OCI-LY1 (cell line): ENCODE results near the gene IFT57.

Experiments
- H2AFZ ChIP-seq: fragments of 200-600 bp; sonication (generic), shearing (Covaris generic); 2 replicates; pipeline ENCODE4 v1.6.0; 2014; ENCODE audit warnings: antibody characterized with exemption, mild to moderate bottlenecking, low read length
- H3F3A ChIP-seq: fragments of 200-600 bp; sonication (generic), shearing (Covaris generic); 2 replicates; pipeline ENCODE4 v1.6.0; 2014; ENCODE audit warnings: mild to moderate bottlenecking, antibody characterized with exemption, low read length, moderate library complexity; ENCODE audit not compliant: insufficient read depth
- H3K27ac ChIP-seq: fragments of 200-600 bp; sonication (generic); 2 replicates; pipeline ENCODE4 v1.5.1; 2014; ENCODE audit warnings: low read length, mixed run types, mild to moderate bottlenecking, low read depth; ENCODE audit not compliant: poor library complexity, severe bottlenecking
- H3K27me3 ChIP-seq: fragments of 200-600 bp; sonication (generic); 2 replicates; pipeline ENCODE4 v1.6.0; 2014; ENCODE audit warnings: antibody characterized with exemption, mild to moderate bottlenecking, low read length, moderate library complexity; ENCODE audit not compliant: insufficient read depth
- H3K36me3 ChIP-seq: fragments of 200-600 bp; sonication (generic); 2 replicates; pipeline ENCODE4 v1.6.1; 2014; ENCODE audit warnings: mild to moderate bottlenecking, antibody characterized with exemption, low read length, moderate library complexity, mixed read lengths; ENCODE audit not compliant: insufficient read depth
- H3K4me1 ChIP-seq: fragments of 200-600 bp; sonication (generic); 2 replicates; pipeline ENCODE4 v1.5.1; 2014; ENCODE audit warnings: mild to moderate bottlenecking, low read length, moderate library complexity; ENCODE audit not compliant: insufficient read depth, severe bottlenecking
- H3K4me2 ChIP-seq: fragments of 200-600 bp; sonication (generic), shearing (Covaris generic); 2 replicates; pipeline ENCODE4 v1.6.1; 2014; ENCODE audit warnings: low read length
- H3K4me3 ChIP-seq: fragments of 200-600 bp; sonication (generic); 2 replicates; pipeline ENCODE4 v1.5.1; 2014; ENCODE audit warnings: low read length, low read depth, mild to moderate bottlenecking, mixed read lengths; ENCODE audit not compliant: poor library complexity, severe bottlenecking
- H3K79me2 ChIP-seq: fragments of 200-600 bp; shearing (Covaris generic); 2 replicates; pipeline ENCODE4 v1.6.1; 2016; ENCODE audit warnings: mixed run types, low read length, mixed read lengths; ENCODE audit not compliant: insufficient read depth
- H3K9ac ChIP-seq: fragments of 200-600 bp; sonication (generic), shearing (Covaris generic); 2 replicates; pipeline ENCODE4 v1.6.1; 2014; ENCODE audit warnings: mild to moderate bottlenecking, low read length, mixed read lengths
- H3K9me2 ChIP-seq: fragments of 200-600 bp; sonication (generic), shearing (Covaris generic); 2 replicates; pipeline ENCODE4 v1.6.1; 2014; ENCODE audit warnings: low read depth, mild to moderate bottlenecking, low read length, mixed read lengths
- H3K9me3 ChIP-seq: fragments of 200-600 bp; shearing (Covaris generic); 2 replicates; pipeline ENCODE4 v1.6.1; 2014; ENCODE audit warnings: low read length, mixed read lengths
- H4K20me1 ChIP-seq: fragments of 200-600 bp; sonication (generic), shearing (Covaris generic); 2 replicates; pipeline ENCODE4 v1.6.0; 2016; ENCODE audit warnings: mild to moderate bottlenecking, low read length; ENCODE audit not compliant: insufficient read depth
- CTCF ChIP-seq: fragments of 200-600 bp; sonication (generic), shearing (Covaris generic); IDR thresholded peaks from 2 replicates; pipeline ENCODE4 v1.5.1; 2017; ENCODE audit warnings: mild to moderate bottlenecking, antibody characterized with exemption, low read length, moderate library complexity, mixed read lengths
- EZH2 ChIP-seq: fragments of 200-600 bp; sonication (generic), shearing (Covaris generic); IDR thresholded peaks from 2 replicates; pipeline ENCODE4 v1.8.0; 2017; ENCODE audit warnings: borderline replicate concordance, mixed run types, mild to moderate bottlenecking, antibody characterized with exemption, low read length, moderate library complexity, mixed read lengths

IFT57 gene

GRCh38 chr3:108130701-108131474 lies 91.3 kb downstream of the IFT57 start:
- Histone ChIP-seq H3K9ac (no peak overlapping the region), H3K36me3 (peaks cover 54% of the 10 kb centered on the region), H2AFZ (no peak overlapping the region), H3K27ac (no peak overlapping the region), H3K4me3 (no peak overlapping the region), H3K9me2 (no peaks in the 10 kb centered on the region), H3K79me2 (peaks cover 20% of the 10 kb centered on the region), H4K20me1 (no peaks in the 10 kb centered on the region), H3K9me3 (no peaks in the 10 kb centered on the region), H3F3A (no peaks in the 10 kb centered on the region), H3K4me1 (peaks cover 90% of the 10 kb centered on the region), H3K4me2 (no peak overlapping the region), H3K27me3 (no peaks in the 10 kb centered on the region)
- TF ChIP-seq CTCF (no peak), EZH2 (no peak)

DNA sequence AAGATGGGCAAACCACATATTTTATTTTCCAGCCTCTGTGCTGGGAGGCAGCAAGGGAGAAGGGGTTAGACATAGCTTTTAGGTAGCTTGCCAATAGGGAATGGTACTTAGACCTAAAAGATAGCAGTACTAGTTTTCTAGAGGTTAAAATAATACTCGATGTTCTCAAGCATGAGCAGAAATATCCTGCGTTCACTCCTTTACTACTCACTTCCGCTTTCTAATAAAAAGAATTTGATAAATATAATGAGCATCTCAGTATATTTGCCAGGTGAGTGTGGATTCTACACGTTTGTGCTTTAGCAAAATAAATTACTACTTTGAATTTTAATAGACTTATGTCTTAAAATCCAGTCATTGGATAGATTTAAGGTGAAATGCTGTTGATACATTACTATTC lies 92.0 kb downstream of the IFT57 start:
- H3K4me3 ChIP-seq = no peak overlapping the region
- H2AFZ ChIP-seq = no peak overlapping the region
- peaks cover 92% of the 10 kb centered on the region for H3K4me1 ChIP-seq
- no peaks in the 10 kb centered on the region for H3K9me3 ChIP-seq
- no peak overlapping the region for H3K27ac ChIP-seq
- H3F3A ChIP-seq = no peaks in the 10 kb centered on the region
- H3K79me2 ChIP-seq = peaks cover 20% of the 10 kb centered on the region
- H3K4me2 ChIP-seq = peak overlapping the region; percentile 13; the same call in 1 of the 2 replicates
- H4K20me1 ChIP-seq = no peaks in the 10 kb centered on the region
- no peaks in the 10 kb centered on the region for H3K27me3 ChIP-seq
- H3K9me2 ChIP-seq = no peaks in the 10 kb centered on the region
- no peak for TF ChIP-seq EZH2
- no peak for TF ChIP-seq CTCF
- peaks cover 48% of the 10 kb centered on the region for H3K36me3 ChIP-seq
- H3K9ac ChIP-seq = no peak overlapping the region

DNA sequence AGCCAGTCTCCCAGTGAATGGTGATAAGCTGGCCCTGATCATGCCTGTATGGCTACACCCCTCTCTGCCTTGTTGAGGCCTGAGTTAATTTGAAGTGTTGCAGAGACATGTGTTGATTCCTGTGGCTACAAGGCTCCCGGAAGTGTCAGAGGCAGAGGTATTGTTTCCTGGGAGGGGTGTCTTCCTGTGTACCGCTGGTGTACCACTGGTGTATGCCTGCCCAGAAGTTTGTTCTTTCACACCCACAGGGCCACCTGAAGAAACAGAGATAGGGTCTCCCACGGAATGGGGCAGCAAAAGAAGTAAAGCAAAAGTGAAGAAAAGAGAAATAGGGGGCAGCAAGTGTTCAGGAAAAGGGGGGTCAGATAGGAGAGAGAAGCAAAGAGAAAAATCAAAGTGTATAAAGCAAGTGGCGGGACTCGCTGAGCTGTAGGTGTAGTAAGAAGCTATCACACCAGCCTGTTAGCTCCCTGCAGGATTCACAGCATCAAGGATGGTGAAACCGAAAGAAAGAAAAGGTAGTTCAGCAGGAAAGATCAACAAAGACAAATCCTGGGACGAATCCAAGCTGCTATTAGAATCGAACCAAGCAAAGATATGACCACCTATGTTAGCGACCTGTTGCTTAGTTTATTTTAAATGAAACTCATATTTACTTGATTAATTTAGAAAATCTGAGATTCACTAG lies 94.8 kb downstream of the IFT57 start:
- no peaks in the 10 kb centered on the region for H3K27me3 ChIP-seq
- no peaks in the 10 kb centered on the region for H4K20me1 ChIP-seq
- peaks cover 30% of the 10 kb centered on the region; the same call in 1 of the 2 replicates for H3K36me3 ChIP-seq
- no peak for TF ChIP-seq CTCF
- no peak for TF ChIP-seq EZH2
- H3K4me1 ChIP-seq = peaks cover 90% of the 10 kb centered on the region
- no peaks in the 10 kb centered on the region for H3K9me3 ChIP-seq
- no peaks in the 10 kb centered on the region for H3F3A ChIP-seq
- H3K4me3 ChIP-seq = peak overlapping the region; percentile 75
- H3K79me2 ChIP-seq = peaks cover 11% of the 10 kb centered on the region
- H3K27ac ChIP-seq = peak overlapping the region; percentile 100
- peak overlapping the region; percentile 94 for H3K4me2 ChIP-seq
- peak overlapping the region; percentile 99; the same call in 1 of the 2 replicates for H3K9ac ChIP-seq
- no peak overlapping the region for H2AFZ ChIP-seq
- H3K9me2 ChIP-seq = no peaks in the 10 kb centered on the region
